Measurements from ENCODE around the gene ZNHIT6.
A peak's percentile ranks its signal among the peaks of the same experiment; 100 is the strongest.
"Not testable (repeated sequence)": the region's sequence is repeated elsewhere in the genome, so short reads cannot be mapped to it uniquely, and the experiment has no call there.

ZNHIT6 gene

DNA sequence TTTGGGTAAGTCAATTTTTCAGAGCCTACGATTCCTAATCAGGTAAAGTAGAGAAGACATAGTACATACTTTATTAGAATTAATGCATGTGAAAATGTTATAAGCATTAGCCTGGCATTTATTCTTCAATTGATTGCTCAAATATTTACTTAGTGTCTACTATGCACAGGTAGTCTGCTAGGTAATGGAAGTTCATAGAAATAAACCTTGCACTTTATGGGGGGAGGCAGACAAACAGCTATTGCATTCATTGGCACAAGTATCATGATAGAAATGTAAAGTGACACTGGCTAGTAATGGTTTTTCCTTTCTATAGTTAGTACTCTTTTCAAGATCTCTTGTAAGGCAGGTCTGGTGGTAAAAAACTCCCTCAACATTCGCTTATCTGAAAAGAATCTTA, 44.9 kb downstream of the ZNHIT6 start:
- DNase-seq = no peak

- DNase-seq = no peak
Observed at GRCh38 chr1:85661767-85662166, 46.5 kb downstream of the ZNHIT6 start.

DNA sequence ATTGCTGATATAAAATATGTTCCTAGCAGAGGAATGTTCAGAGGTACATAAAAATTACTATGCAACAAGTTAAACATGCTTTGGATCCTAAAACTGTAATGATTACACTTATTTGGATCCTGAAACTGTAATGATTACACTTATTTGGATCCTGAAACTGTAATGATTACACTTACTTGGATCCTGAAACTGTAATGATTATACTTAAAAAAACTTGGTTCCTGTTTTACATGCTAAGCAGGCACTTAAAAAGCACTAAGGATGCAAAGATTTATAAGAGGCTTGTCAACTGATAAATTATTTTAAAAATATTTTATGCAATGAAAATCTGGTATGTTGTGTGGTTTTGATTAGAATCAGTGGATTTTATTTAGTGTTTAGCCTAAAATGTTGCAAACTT, 47.7 kb downstream of the ZNHIT6 start:
- no peak for DNase-seq

- DNase-seq = no peak
Observed at GRCh38 chr1:85659174-85659573, 49.1 kb downstream of the ZNHIT6 start.

DNA sequence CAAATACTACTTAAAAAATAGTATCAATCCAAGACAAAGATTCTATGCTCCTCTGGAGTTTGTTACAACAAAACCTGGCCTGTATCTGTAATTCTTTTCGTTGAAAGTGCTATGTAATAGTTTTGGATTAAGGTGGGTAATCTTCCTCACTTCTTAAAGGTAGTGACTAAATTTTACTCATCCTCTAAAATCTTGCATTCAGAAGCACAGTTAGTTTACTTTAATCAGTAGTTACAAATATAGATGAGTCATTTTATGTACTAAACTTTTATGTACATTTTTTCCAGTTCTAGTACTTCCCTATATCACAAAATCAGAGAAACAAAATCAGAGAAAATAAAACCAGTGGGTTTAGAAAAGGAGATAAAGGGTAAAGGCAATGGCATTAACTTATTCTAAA, 51.3 kb downstream of the ZNHIT6 start:
- no peak for DNase-seq

DNA sequence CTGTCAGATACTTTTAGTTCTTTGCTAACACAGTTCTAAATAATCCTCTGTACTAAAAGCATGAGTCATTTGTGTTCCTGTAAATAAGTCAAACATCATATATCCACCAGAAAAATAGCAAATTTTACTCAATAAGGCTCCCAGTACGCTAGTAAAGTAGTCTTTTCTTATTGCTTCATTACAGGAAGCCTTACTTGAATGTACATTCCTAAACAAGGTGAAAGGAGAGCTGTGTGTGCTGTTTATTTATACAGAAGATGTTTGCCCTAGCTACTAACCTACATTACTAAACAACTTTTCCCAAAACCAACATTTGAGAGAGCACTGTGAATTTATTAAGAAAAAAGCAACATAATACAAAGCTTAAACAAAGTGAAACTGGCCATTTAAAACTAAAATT, 52.0 kb downstream of the ZNHIT6 start:
- no peak for DNase-seq

DNA sequence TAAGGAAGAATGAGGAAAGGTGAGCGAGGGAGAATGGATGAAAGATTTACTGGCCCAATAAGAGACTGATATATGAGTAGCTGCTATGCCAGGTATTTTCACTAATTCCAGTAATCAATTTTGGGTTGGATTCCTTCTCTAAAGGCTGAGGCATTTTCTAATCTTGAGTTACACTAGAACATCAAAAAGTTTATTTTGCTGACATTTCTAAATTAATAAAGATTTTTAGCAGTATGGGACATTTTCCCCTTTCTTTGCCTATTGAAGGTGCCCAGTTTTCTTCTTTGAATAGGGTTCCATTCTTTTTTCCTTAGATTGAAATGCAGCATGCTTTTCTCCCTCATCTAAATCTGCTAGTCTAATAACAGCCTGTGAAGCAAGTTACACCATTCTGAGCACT, 52.9 kb downstream of the ZNHIT6 start:
- DNase-seq = no peak

DNA sequence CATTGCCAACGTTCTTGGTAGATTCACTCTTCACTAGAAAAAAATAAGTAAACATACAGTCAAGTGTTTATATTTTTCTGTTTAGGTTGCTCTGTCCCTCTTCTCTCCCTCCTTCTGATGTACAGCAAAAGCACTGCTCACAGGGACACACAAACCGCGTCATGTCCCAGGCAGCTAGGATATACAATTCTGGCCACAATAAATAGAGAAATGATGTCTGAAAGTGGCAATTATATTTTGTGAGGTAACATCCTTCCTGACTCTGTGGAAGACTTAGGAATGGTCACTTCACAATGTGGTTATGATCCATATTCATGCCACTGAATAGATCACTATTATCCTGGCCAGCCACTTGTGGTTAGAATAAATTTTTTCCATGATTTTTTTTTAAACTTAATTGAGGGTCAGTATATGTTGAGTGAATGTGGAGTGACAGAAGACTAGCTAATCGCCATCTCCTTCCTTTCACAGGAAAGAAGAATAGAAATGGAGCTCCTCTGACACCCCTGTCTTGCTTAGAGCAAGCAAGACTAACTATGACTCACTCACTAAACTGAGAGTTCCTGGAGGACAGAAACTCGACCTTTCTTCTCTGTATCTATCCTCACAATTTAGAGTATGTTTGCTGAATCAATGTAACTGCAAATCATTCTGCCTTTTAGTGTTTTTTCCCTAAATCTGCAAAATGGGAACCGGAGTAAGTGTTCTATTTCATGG, 54.0 kb downstream of the ZNHIT6 start:
- peak; percentile 6 for DNase-seq

GRCh38 chr1:85652327-85652726, 55.9 kb downstream of the ZNHIT6 start:
- DNase-seq = no peak

DNA sequence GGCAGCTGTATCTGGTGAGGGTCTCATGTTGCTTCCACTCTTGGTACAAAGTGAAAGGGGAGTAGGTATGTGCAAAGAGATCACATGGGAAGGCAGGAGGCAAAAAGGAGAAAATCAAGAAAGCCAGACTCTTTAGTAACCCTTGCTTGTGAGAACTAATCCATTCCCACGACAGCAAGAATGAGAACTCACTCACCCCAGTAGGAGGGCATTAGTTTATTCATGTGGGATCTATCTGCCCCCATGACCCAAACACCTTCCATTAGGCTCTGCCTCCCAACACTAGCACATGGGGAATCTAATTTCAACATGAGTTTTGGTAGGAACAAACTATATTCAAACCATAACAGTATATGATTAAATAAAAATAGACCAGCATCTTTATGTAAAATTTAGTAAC, 57.6 kb downstream of the ZNHIT6 start:
- no peak for DNase-seq

- DNase-seq = no peak
Observed at GRCh38 chr1:85649591-85649990, 58.6 kb downstream of the ZNHIT6 start.

DNA sequence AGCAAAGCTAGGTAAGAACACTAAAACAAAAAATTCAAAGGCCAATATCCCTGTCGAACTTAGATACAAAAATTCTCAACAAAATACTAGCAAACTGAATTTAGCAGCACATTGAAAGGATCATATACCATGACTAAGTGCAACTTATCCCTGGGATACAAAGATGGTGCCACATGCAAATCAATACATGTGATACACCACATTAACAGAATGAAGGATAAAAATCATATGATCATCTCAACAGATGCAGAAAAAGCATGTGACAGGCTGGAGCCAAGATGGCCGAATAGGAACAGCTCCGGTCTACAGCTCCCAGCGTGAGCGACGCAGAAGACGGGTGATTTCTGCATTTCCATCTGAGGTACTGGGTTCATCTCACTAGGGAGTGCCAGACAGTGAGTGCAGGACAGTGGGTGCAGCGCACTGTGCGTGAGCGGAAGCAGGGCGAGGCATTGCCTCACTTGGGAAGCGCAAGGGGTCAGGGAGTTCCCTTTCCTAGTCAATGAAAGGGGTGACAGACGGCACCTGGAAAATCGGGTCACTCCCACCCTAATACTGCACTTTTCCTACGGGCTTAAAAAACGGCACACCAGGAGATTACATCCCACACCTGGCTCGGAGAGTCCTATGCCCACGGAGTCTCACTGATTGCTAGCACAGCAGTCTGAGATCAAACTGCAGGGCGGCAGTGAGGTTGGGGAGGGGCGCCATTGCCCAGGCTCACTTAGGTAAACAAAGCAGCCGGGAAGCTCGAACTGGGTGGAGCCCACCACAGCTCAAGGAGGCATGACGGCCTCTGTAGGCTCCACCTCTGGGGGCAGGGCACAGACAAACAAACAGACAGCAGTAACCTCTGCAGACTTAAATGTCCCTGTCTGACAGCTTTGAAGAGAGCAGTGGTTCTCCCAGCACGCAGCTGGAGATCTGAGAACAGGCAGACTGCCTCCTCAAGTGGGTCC, 66.4 kb downstream of the ZNHIT6 start:
- not testable (repeated sequence) for DNase-seq

DNA sequence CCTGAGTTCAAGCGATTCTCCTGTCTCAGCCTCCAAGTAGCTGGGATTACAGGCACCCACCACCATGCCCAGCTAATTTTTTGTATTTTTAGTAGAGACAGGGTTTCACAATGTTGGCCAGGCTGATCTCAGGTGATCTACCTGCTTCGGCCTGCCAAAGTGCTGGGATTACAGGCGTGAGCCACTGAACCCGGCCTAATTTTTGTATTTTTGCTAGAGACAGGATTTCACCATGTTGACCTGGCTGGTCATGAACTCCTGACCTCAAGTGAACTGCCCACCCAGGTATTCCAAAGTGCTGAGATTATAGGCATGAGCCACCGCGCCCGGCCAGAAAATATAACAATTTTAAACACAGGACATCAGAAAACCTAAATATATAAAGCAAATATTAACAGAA, 68.3 kb downstream of the ZNHIT6 start:
- not testable (repeated sequence) for DNase-seq

DNA sequence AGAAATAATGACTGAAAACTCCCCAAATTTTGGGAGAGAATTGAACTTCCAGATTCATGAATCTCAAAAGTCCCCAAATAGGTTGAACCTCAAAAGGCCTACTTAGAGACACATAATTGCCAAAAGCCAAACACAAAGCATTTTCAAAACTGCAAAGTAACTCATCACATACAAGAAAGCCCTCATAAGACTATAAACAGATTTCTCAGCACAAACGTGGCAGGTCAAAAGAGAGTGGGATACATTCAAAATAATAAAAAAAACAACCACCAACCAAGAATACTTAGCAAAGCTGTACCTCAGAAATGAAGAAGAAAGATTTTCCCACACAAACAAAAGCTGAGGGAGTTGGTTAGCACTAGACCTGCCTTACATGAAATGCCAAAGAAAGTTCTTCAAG, 69.8 kb downstream of the ZNHIT6 start:
- no peak for DNase-seq

DNA sequence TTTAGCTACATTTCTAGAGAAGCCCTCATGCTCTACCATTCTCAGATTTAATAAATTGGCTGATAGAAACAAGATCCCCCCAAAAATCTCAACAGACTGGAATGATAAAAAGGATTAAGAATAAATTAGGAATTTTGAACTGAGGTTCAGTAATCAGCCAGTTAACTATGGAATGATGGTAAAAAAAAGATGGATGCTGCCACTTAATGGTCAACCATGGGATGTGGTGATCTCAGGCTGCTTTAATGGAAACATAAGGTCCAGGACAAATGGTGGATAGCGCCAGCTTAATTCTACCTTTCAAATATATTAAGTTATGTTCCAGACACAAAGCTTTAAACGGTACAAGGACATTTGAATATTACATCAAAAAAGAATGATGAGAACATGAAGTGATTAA, 77.7 kb downstream of the ZNHIT6 start:
- DNase-seq = no peak

DNA sequence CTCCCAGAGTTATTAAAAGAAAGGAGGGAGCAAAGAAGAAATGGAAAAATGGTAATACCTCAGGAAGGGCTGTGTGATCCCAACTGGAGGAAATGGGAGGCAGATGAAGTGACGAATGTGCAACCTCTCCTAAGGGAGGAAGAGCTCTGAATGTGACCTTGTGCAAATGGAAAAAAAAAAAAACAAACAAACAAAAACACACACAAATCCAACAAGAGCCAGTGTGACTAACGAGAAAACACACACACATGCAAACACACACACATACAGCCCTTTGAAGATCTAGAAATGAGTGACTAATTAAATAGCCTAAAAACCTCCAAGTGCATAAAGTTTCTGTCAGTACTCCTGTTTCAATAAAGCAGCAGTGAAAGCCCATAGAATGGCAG, 78.7 kb downstream of the ZNHIT6 start:
- no peak for DNase-seq

DNA sequence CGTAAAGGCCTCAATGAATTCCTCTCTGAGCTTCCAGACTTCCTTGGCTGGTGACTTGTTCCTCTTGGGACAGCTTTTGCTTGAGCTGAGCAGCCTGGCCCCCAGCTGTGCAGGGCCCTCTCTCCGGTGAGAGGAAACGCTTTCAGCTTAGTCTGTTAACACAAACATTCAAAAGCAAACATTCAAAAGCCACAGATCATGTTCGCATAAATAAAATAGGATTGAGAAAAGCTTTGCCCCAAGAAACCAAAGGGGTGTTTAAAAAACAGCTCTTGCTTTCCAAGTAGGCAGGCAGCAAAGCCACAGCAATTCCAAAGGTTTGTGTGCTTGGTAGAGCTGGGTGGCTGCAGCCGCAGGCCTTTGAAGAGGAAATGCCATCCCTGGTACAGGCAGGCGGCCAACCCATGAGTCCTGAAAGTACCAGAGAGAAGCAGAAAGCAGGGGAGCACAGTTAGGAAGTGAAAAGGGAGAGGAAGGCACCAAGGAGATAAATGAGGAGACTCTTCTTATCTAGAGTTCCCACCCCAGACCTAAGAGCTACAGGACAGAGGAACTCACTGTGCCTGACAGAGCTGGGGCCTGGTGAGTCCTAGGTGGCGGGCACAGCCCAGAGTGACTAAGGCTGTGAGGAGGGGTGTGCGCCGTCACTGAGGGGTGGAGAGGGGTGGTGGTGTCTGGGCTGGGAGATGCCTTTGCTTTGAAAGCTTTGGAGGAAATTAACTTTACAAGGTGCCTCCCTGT, 79.3 kb downstream of the ZNHIT6 start:
- peak; percentile 78 for DNase-seq

GRCh38 chr1:85626818-85627217, 81.4 kb downstream of the ZNHIT6 start:
- no peak for DNase-seq

DNA sequence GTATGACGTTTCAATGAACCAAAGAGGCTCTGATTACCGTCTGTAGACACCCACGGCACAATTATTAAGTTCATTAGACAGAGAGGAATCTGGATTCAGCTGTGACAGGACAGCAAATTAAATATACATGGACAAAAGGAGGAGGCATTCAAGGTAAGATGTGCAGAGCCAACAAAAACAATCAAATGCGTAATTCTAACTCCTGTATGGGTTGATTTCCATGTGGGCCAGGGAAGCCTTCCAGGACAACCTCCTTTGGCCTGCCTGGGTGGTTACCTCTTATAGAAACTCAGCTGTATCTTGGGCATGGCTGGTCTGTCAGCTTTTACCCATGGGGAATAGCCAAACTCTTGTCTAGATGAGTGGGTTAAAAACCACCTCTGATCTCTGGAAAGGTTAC, 83.9 kb downstream of the ZNHIT6 start:
- no peak for DNase-seq

GRCh38 chr1:85623061-85623471, 85.2 kb downstream of the ZNHIT6 start:
- DNase-seq = peak; percentile 32

DNA sequence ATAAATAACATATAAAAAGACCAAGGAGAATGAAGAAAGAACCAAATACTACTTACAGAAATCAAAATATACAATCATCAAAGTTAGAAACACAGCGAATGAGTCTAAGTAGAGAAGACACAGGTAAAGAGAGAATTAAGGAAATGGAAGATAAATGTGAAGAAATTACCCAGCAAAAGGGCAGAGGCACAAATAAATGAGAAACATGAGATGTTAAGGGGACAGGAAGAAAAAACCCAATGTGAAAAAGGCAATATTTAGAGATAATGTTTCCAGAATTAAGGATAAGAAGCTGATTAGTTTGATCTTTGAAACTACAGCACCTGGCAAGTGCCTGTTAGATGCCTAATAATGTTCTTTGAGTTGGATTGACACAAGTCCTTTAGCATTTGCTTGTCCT, 86.8 kb downstream of the ZNHIT6 start:
- no peak for DNase-seq

GRCh38 chr1:85617633-85618100, 90.6 kb downstream of the ZNHIT6 start:
- DNase-seq = peak; percentile 72

- no peak for DNase-seq
Observed at GRCh38 chr1:85616736-85617135, 91.5 kb downstream of the ZNHIT6 start.

DNA sequence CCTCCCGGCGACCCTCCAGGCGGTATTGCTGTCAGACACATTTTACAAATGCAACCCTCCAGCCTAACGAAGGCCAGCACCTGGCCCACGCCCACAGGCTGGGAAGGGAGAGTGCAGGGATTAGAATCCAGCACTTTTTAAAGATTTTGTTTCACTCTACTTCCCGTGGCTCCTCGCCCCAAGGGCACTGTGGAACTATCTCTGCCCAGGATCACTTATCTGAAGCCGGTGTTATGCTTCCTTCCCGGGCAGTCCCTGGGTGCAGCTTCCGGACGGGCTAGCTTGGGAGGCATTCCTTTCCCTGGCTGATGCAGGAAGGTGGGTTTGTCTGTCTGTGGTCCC, 91.9 kb downstream of the ZNHIT6 start:
- DNase-seq = no peak

All from amniotic stem cell (primary cell).